Motor neuron (in vitro differentiated cells): Measurements from ENCODE around the gene DCPS. TPM values are rescaled to one million over a fixed set of nuclear protein-coding genes. Genes with fewer than 3 reads are reported as not detected.
"Not testable (repeated sequence)": the region's sequence is repeated elsewhere in the genome, so short reads cannot be mapped to it uniquely, and the experiment has no call there.

ENCODE experiments used
- ATAC-seq, 8 experiments: fragments of 200-7000 bp; cut with Tn5 transposase; replicated peaks in 6 of 8; 2 replicates each; pipeline ENCODE4 v1.8.0; 2021; ENCODE audit warnings: mild to moderate bottlenecking in 8 of 8, moderate library complexity in 8 of 8
- H3K27ac ChIP-seq, 2 donors: fragments of 250-450 bp; sonication (Bioruptor Pico); 2 replicates each; pipeline ENCODE4 v1.9.0; 2021; ENCODE audit warnings: antibody characterized with exemption in 2 of 2, mild to moderate bottlenecking in 2 of 2, moderate library complexity in 1 of 2
- H3K4me1 ChIP-seq, 2 donors: fragments of 250-450 bp; sonication (Bioruptor Pico); replicated peaks in 1 of 2; 2 replicates each; pipeline ENCODE4 v1.6.1; 2021; ENCODE audit warnings: antibody characterized with exemption in 2 of 2, mild to moderate bottlenecking in 2 of 2, moderate library complexity in 1 of 2
- H3K4me3 ChIP-seq, 5 donors: fragments of 250-450 bp; sonication (Bioruptor Pico); 2 replicates each; pipeline ENCODE4 v1.9.0; 2021; ENCODE audit warnings: antibody characterized with exemption in 5 of 5, mild to moderate bottlenecking in 5 of 5, moderate library complexity in 4 of 5
- WGBS, 10 experiments: fragments of 450-650 bp; shearing (Covaris generic); methylation state at CpG; one replicate each; pipeline ENCODE4 v1.0.0; 2022; 5-methylcytosine and 5-hydroxymethylcytosine counted together
- in situ Hi-C, 9 experiments: fragments of 400-800 bp; cut with MboI; loops; one replicate each; pipeline ENCODE4 v1.15.0; 2021; ENCODE audit warnings: low sequenced_read_pairs in 9 of 9, low pct_unique_long_range_greater_than_20kb in 2 of 9; ENCODE audit not compliant: unreplicated experiment in 9 of 9
- total RNA-seq, 8 experiments: library from RNA; unstranded; fragments of 300-600 nt; gene quantifications; 2 replicates each; pipeline versions ENCODE4 v1.2.3 to v1.2.4, GENCODE V29; 2022

Gene DCPS
- total RNA-seq, 8 experiments from 2014 or later, result 6.2 to 54.8 (median 12.4) TPM

GRCh38 chr11:126391286-126391954, 87.6 kb downstream of the DCPS start:
- H3K4me1 ChIP-seq, result no peaks in the 10 kb centered on the region
- 60 to 100% (median 92%) methylated on average over 1 to 4 of the region's 7 CpGs; no CpG with 5 or more reads in 2 of the 10 experiments for WGBS, 10 experiments
- in situ Hi-C loops, result no loop called here
- H3K27ac ChIP-seq, result no peak overlapping the region
- peak in 5 of 8 experiments; percentile 13 to 32 (median 14) for ATAC-seq
- H3K4me3 ChIP-seq, result no peak overlapping the region

DNA sequence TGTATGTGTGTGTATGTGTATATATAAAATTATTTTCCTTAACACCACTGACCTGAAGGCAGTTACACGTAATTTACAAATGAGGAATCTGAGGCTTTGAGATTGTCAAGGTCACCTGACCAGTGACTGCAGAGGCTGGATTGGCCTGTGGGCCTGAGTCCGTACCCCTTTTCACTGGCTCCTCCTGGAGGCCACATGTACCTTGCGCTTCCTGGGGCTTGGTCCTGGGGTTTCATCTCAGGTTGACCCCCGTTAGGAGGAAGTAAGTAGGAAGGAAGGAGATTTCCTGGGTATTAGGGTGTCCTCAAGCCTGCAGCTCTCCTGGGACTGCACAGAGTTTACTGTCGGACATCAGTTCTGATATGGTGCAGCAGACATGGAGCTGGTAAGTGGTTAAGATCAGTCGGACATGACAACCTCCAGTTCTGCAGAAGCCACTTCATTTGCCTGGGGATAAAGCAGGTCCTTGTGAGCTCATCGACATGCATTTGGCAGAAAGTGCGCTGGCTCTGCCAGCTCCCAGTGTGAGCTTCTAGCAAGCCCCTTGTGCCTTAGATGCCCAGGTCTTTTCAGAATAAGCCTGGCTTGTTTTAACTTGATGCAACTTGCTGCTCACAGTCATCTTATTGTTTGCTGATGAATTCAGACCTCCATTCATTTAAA, 88.2 kb downstream of the DCPS start:
- in situ Hi-C loops, result no loop called here
- Histone ChIP-seq H3K27ac (no peak overlapping the region), H3K4me3 (no peak overlapping the region), H3K4me1 (no peaks in the 10 kb centered on the region)
- ATAC-seq, result peak in 4 of 8 experiments; percentile 19 to 60 (median 44)
- 66 to 100% (median 90%) methylated on average over 1 to 6 of the region's 8 CpGs; no CpG with 5 or more reads in 2 of the 10 experiments for WGBS, 10 experiments

DNA sequence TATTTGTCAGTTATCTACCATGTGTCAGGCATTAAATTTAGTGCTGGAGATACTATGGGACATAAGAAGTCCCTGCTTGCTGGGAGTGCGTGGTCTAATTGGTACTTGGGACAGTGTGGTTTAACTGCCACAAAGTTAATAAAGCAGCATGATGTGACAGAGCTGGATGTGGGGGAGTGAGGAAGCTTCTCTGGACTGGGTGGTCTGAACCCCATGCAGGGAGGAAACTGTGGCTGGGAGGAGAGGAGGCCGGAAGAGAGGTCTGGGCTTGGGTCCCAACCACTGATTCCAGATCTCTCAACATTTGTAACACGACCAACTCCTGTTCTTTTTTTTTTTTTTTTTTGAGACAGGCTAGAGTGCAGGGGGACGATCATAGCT, 88.8 kb downstream of the DCPS start:
- no peak for ATAC-seq
- Histone ChIP-seq H3K27ac (no peak overlapping the region), H3K4me1 (no peaks in the 10 kb centered on the region), H3K4me3 (no peak overlapping the region)
- in situ Hi-C loops, result no loop called here
- 0 to 100% (median 79%) methylated on average over 1 to 4 of the region's 4 CpGs; no CpG with 5 or more reads in 2 of the 10 experiments for WGBS, 10 experiments

- no peak for ATAC-seq
- 100% methylated on average over 1 to 3 of the region's 5 CpGs; no CpG with 5 or more reads in 5 of the 10 experiments for WGBS, 10 experiments
- Histone ChIP-seq H3K4me3 (no peak overlapping the region), H3K27ac (no peak overlapping the region), H3K4me1 (no peaks in the 10 kb centered on the region)
- in situ Hi-C loops, result no loop called here
Measured at GRCh38 chr11:126393143-126393542, 89.3 kb downstream of the DCPS start.

DNA sequence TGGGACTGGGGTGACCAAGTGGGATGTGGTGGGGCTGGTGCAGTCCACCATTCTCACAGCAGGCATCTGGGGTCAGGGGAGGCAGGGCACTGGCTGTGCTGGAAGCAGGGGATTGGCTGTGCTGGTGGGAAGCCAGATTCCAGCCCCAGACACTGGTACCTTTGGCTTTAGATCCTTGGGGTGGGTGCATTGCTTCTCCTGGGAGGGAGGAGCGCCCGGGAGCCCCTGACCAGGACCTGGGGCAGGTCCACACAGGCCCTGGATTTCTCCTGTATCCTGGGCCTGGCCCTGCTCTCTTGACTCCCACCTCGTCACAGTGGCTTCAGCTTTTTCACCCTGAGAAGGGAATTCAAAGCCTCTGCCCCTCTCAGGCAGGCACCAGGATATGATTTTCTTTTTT, 90.2 kb downstream of the DCPS start:
- no peak overlapping the region for H3K4me3 ChIP-seq
- H3K27ac ChIP-seq, result no peak overlapping the region
- 83 to 100% (median 100%) methylated on average over 1 to 2 of the region's 3 CpGs; no CpG with 5 or more reads in 7 of the 10 experiments for WGBS, 10 experiments
- ATAC-seq, result no peak
- H3K4me1 ChIP-seq, result no peaks in the 10 kb centered on the region
- in situ Hi-C loops, result no loop called here

- H3K27ac ChIP-seq, in situ Hi-C loops, H3K4me1 ChIP-seq, H3K4me3 ChIP-seq: not testable (repeated sequence)
- 67 to 80% methylated on average over 1 of the region's 7 CpGs; no CpG with 5 or more reads in 8 of the 10 experiments for WGBS, 10 experiments
- ATAC-seq, result peak in 3 of 8 experiments; percentile 5 to 12 (median 6)
Measured at GRCh38 chr11:126394634-126395072, 90.8 kb downstream of the DCPS start.

Other genes starting within 250 kb of the DCPS start
- 10 to 100 TPM in 4 of 8 experiments, 1 to 10 TPM in 4; 1.3 to 16.9 (median 10.3) TPM for gene CDON, start 241.2 kb upstream of the DCPS start, total RNA-seq
- gene RPUSD4, start 92.4 kb upstream of the DCPS start, total RNA-seq, result 10 to 100 TPM; 14.1 to 41.3 (median 22.3) TPM
- 10 to 100 TPM; 11.1 to 27.1 (median 19.9) TPM for gene FAM118B, start 92.3 kb upstream of the DCPS start, total RNA-seq
- gene SRPRA, start 35.2 kb upstream of the DCPS start, total RNA-seq, result 100 to 1,000 TPM in 1 of 8 experiments, 10 to 100 TPM in 7; 36.2 to 108 (median 56.0) TPM
- 10 to 100 TPM; 15.4 to 43.9 (median 30.9) TPM for gene FOXRED1, start 34.9 kb upstream of the DCPS start, total RNA-seq
- 10 to 100 TPM in 2 of 8 experiments, 1 to 10 TPM in 6; 2.1 to 11.7 (median 4.5) TPM for gene TIRAP, start 21.0 kb upstream of the DCPS start, total RNA-seq
- gene ST3GAL4, start 51.6 kb downstream of the DCPS start, total RNA-seq, result 10 to 100 TPM in 4 of 8 experiments, 1 to 10 TPM in 4; 5.6 to 98.9 (median 11.3) TPM